Osteoblast (primary cell): ENCODE measurements around the gene HOXB5. TPM values are rescaled to one million over a fixed set of nuclear protein-coding genes. Genes with fewer than 3 reads are reported as not detected.

Experiments used
- DNase-seq: peaks from one replicate; pipeline ENCODE4 v3.0.0; 2011; ENCODE audit warnings: low spot score, mixed read lengths; ENCODE audit not compliant: insufficient read length; ENCODE audit errors: missing footprints
- H2AFZ ChIP-seq: 2 replicates; pipeline ENCODE4 v1.6.0; 2011; ENCODE audit warnings: mild to moderate bottlenecking, low read length
- H3K27ac ChIP-seq: 2 replicates; pipeline ENCODE4 v1.5.1; 2011; ENCODE audit warnings: mild to moderate bottlenecking, low read depth, low read length, moderate library complexity
- H3K27me3 ChIP-seq: 2 replicates; pipeline ENCODE4 v1.6.0; 2012; ENCODE audit warnings: mild to moderate bottlenecking, control low read depth, inconsistent platforms, low read length, moderate library complexity; ENCODE audit not compliant: insufficient read depth
- H3K36me3 ChIP-seq: 2 replicates; pipeline ENCODE4 v1.5.1; 2011; ENCODE audit warnings: mild to moderate bottlenecking, low read length, control low read depth, moderate library complexity; ENCODE audit not compliant: insufficient read depth
- H3K4me1 ChIP-seq: 2 replicates; pipeline ENCODE4 v1.5.1; 2011; ENCODE audit warnings: mild to moderate bottlenecking, low read length, control low read depth, moderate library complexity; ENCODE audit not compliant: insufficient read depth
- H3K4me2 ChIP-seq: 2 replicates; pipeline ENCODE4 v1.6.0; 2011; ENCODE audit warnings: mild to moderate bottlenecking, low read length; ENCODE audit not compliant: insufficient read depth
- H3K4me3 ChIP-seq: fragments of 200-600 bp; sonication (generic); 3 replicates; pipeline ENCODE4 v1.5.1; 2012; ENCODE audit warnings: mild to moderate bottlenecking, low read length, inconsistent platforms; ENCODE audit not compliant: insufficient read depth
- H3K79me2 ChIP-seq: 2 replicates; pipeline ENCODE4 v1.6.0; 2012; ENCODE audit warnings: mild to moderate bottlenecking, low read length, control low read depth, inconsistent platforms; ENCODE audit not compliant: insufficient read depth
- H3K9me3 ChIP-seq: 2 replicates; pipeline ENCODE4 v1.5.1; 2011; ENCODE audit warnings: low read depth, low read length, control low read depth
- H4K20me1 ChIP-seq: 2 replicates; pipeline ENCODE4 v1.6.0; 2012; ENCODE audit warnings: mild to moderate bottlenecking, low read length, control low read depth; ENCODE audit not compliant: insufficient read depth
- total RNA-seq: library from RNA; depleted of rRNA; stranded (reverse); fragments of >200 nt; gene quantifications from 2 replicates; pipeline ENCODE4 v1.2.3, GENCODE V29; 2012
- TF ChIP-seq, protein P1 (sequence below): IDR thresholded peaks from 2 replicates; pipeline ENCODE4 v1.5.1; 2011; ENCODE audit warnings: mild to moderate bottlenecking, low read depth, low read length, moderate library complexity; ENCODE audit errors: extremely low read depth

The HOXB5 gene
- total RNA-seq, 1 donor, result not detected

DNA sequence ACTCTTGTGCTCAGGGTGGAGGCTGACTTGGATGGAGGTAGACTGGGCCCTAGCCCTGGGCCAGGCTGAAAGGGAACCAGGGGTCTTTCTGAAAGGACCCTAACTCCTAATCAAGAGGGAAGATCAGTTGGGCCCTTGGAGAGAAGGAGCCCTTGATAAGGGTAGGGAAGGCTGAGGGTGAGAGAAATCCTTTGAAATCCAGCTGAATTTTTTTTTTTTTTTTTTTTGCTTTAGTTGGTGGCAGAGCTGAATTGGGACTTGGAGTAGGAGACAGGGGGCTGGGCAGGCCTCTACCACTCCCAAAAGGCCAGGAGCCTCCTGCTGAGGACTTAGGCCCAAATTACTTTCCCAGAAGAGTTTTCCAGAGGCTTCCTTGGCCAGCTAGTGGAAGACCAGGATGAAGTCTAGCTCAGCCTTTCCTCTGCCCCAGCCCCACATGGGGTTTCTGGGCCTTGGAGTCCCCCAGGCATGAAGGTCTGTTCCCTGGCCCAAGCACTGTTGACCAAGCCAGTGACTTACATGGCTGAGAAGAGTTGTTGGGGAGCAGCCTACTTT lies 2.9 kb downstream of the HOXB5 start:
- DNase-seq, result no peak

DNA sequence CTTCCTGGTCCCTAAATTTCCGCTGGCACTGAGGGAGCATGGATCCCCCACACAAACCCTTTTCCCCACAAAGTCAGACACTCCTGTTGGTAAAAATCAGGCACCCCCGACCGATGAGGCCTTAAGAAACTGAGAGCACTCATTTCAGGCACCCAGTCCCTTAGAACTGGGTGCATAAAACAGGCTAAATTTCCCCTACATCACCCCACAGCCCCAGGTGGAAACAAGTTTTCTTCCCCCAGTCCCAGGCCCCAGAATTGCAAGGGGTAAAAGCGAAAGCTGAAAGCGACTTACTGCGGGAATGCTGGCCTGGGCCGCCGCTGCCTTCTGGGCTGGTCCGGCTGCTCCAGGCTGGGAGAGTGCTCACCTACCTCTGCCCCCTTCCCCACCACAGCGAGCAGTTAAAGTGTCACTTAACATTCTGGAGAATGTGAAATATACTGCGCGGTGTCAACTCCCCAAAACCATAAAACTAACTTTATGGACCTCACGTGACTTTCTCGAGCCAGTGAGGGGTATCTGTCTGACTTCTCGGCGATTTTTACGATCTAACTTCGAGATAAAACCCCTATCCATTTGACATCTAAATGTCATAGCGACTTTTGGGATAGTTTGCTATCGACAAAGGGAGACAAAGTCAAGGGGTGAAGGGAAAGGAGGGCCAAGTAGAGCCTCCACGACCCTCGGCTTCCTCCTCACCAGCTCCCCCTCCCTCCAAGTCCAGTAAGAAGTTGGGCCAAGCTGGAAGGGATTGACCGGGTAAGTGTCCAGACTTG lies 3.6 kb downstream of the HOXB5 start, which contains the start of gene HOXB3:
HOXB3 (minus strand) TSS at position 411 of the 776 bp plus-strand sequence. CDS start 37,767 bp downstream, outside the sequence.
- TF ChIP-seq, protein P1, sequence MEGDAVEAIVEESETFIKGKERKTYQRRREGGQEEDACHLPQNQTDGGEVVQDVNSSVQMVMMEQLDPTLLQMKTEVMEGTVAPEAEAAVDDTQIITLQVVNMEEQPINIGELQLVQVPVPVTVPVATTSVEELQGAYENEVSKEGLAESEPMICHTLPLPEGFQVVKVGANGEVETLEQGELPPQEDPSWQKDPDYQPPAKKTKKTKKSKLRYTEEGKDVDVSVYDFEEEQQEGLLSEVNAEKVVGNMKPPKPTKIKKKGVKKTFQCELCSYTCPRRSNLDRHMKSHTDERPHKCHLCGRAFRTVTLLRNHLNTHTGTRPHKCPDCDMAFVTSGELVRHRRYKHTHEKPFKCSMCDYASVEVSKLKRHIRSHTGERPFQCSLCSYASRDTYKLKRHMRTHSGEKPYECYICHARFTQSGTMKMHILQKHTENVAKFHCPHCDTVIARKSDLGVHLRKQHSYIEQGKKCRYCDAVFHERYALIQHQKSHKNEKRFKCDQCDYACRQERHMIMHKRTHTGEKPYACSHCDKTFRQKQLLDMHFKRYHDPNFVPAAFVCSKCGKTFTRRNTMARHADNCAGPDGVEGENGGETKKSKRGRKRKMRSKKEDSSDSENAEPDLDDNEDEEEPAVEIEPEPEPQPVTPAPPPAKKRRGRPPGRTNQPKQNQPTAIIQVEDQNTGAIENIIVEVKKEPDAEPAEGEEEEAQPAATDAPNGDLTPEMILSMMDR, result no peak
- Histone ChIP-seq H3K4me3 (no peak within 1 kb of the TSS), H3K27me3 (peaks cover 89% of the 10 kb centered on the region), H3K36me3 (no peaks in the 10 kb centered on the region), H3K27ac (no peak within 1 kb of the TSS), H3K4me1 (peaks cover 10% of the 10 kb centered on the region), H3K79me2 (no peaks in the 10 kb centered on the region), H4K20me1 (no peaks in the 10 kb centered on the region), H2AFZ (no peak within 1 kb of the TSS), H3K9me3 (no peaks in the 10 kb centered on the region), H3K4me2 (no peak within 1 kb of the TSS)
- DNase-seq, result no peak

More for the DNA sequence above, 2.9 kb downstream of the HOXB5 start:
- peaks cover 6% of the 10 kb centered on the region for H3K4me1 ChIP-seq
- H3K79me2 ChIP-seq, result no peaks in the 10 kb centered on the region
- no peaks in the 10 kb centered on the region for H3K36me3 ChIP-seq
- H3K27me3 ChIP-seq, result peaks cover 95% of the 10 kb centered on the region
- no peak overlapping the region for H2AFZ ChIP-seq
- H3K4me2 ChIP-seq, result no peak overlapping the region
- TF ChIP-seq, protein P1, result no peak
- no peaks in the 10 kb centered on the region for H4K20me1 ChIP-seq
- no peak overlapping the region for H3K4me3 ChIP-seq
- H3K27ac ChIP-seq, result no peak overlapping the region
- H3K9me3 ChIP-seq, result no peaks in the 10 kb centered on the region

DNA sequence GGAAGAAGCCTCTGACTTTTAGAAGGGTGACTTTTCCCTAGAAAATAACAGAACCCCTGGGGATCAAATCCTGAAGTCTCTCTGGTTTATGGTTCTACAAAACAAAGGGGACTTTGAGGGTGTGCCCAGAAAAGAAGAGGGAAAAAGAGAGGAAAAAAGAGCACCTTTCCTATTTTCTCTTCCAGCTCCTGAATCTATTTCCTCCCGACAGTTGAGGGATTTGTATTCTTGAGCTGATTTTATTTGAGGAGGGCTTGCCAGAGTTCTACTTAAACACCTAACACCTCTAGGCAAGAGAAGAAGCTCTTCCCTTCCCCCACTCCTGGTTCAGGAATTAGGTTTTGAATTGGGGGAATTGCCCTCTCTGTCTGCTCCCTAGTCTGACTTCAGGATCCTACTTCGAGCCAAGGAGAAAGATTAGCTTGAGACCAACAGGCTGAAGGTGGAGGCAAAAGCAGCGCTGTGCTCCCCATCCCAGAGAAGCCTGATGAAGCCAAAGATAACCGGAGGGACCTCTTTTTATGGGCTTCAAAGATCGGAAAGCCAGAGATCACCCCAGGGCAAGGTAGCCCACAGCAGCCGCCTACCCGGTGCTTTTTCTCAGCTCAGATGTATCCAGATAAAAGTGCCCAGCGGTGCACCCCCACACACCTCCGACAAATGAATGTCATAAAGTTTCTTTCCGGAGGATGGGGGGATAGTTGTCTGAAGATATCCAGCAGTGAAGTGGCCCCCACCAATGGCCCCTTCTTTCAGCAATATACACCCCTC lies 4.3 kb downstream of the HOXB5 start:
- TF ChIP-seq, protein P1, result no peak
- H2AFZ ChIP-seq, result no peak overlapping the region
- no peak for DNase-seq
- H4K20me1 ChIP-seq, result no peaks in the 10 kb centered on the region
- H3K4me3 ChIP-seq, result no peak overlapping the region
- no peak overlapping the region for H3K27ac ChIP-seq
- H3K36me3 ChIP-seq, result no peaks in the 10 kb centered on the region
- H3K4me1 ChIP-seq, result peaks cover 11% of the 10 kb centered on the region
- H3K27me3 ChIP-seq, result peaks cover 85% of the 10 kb centered on the region
- no peaks in the 10 kb centered on the region for H3K9me3 ChIP-seq
- H3K4me2 ChIP-seq, result no peak overlapping the region
- no peaks in the 10 kb centered on the region for H3K79me2 ChIP-seq
